KMS-11 (cell line): ENCODE data around the gene ACSM6.

ENCODE experiments used
- H2AFZ ChIP-seq: fragments of 200-600 bp; sonication (generic); 2 replicates; pipeline ENCODE4 v1.6.1; 2016; ENCODE audit warnings: antibody characterized with exemption, mixed run types, low read depth
- H3K27ac ChIP-seq: fragments of 200-600 bp; sonication (generic); 2 replicates; pipeline ENCODE4 v1.6.1; 2016; ENCODE audit warnings: mild to moderate bottlenecking, mixed run types
- H3K27me3 ChIP-seq: fragments of 200-600 bp; sonication (generic); 2 replicates; pipeline ENCODE4 v1.6.1; 2017; ENCODE audit warnings: mild to moderate bottlenecking, low read depth, mixed run types, moderate library complexity; ENCODE audit not compliant: insufficient read depth
- H3K36me3 ChIP-seq: fragments of 200-600 bp; sonication (generic); 2 replicates; pipeline ENCODE4 v1.6.1; 2017; ENCODE audit warnings: mild to moderate bottlenecking, mixed run types; ENCODE audit not compliant: insufficient read depth
- H3K4me1 ChIP-seq: fragments of 200-600 bp; sonication (generic); 2 replicates; pipeline ENCODE4 v1.6.1; 2016; ENCODE audit warnings: mild to moderate bottlenecking, low read depth, mixed run types; ENCODE audit not compliant: poor library complexity, severe bottlenecking
- H3K4me2 ChIP-seq: fragments of 200-600 bp; sonication (generic); 2 replicates; pipeline ENCODE4 v1.7.0; 2016; ENCODE audit warnings: mild to moderate bottlenecking, mixed run types
- H3K4me3 ChIP-seq: fragments of 200-600 bp; sonication (generic); IDR thresholded peaks from 2 replicates; pipeline ENCODE4 v1.6.1; 2017; ENCODE audit warnings: low read depth, low read length, mixed read lengths; ENCODE audit not compliant: insufficient read depth
- H3K79me2 ChIP-seq: fragments of 200-600 bp; sonication (generic); 2 replicates; pipeline ENCODE4 v1.6.1; 2016; ENCODE audit warnings: low read depth, mixed run types; ENCODE audit not compliant: insufficient read depth
- H3K9ac ChIP-seq: fragments of 200-600 bp; sonication (generic); 2 replicates; pipeline ENCODE4 v1.6.1; 2016; ENCODE audit warnings: mild to moderate bottlenecking, mixed run types
- H4K20me1 ChIP-seq: fragments of 200-600 bp; sonication (generic); 2 replicates; pipeline ENCODE4 v1.6.1; 2016; ENCODE audit warnings: mild to moderate bottlenecking, mixed run types; ENCODE audit not compliant: insufficient read depth
- TF ChIP-seq, protein P1 (sequence below): fragments of 200-600 bp; sonication (generic); conservative IDR thresholded peaks from 2 replicates; pipeline ENCODE4 v1.6.1; 2017; ENCODE audit warnings: low read depth, mild to moderate bottlenecking, antibody characterized with exemption, low read length, moderate library complexity, mixed read lengths

Gene ACSM6

DNA sequence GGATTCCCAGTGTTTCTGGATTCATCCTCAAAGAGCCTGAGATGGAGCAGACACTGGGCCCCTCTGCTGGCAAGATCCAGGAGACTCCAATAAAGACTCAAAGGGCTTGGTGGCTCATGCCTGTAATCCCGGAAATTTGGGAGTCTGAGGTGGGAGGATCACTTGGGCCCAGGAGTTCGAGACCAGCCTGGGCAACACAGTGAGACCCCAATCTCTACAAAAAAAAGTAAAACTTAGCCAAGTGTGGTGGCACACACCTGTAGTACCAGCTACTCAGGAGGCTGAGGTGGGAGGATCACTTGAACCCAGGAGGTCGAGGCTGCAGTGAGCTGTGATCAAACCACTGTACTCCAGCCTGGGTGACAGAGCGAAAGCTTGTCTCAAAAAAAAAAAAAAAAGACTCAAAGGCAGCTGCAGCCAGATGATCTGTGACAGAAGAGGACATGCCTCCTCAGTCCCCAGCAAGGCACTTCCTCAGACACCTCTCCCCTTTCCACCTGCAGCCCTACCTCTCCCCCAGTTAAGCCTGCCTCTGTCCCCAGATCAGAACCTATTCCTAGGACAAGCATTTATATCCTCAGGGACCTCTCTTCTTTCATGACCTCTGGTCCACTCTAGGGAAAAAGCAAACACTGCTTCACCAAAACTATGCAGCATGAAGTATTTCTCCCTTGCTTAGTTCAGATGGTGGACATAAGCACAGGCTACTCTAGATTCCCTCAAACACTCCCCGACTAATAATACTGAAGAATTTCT is 68.9 kb downstream of the ACSM6 start:
- H2AFZ ChIP-seq: no peak overlapping the region
- peak overlapping the region; percentile 93; the same call in 1 of the 2 replicates for H3K27ac ChIP-seq
- TF ChIP-seq, protein P1, sequence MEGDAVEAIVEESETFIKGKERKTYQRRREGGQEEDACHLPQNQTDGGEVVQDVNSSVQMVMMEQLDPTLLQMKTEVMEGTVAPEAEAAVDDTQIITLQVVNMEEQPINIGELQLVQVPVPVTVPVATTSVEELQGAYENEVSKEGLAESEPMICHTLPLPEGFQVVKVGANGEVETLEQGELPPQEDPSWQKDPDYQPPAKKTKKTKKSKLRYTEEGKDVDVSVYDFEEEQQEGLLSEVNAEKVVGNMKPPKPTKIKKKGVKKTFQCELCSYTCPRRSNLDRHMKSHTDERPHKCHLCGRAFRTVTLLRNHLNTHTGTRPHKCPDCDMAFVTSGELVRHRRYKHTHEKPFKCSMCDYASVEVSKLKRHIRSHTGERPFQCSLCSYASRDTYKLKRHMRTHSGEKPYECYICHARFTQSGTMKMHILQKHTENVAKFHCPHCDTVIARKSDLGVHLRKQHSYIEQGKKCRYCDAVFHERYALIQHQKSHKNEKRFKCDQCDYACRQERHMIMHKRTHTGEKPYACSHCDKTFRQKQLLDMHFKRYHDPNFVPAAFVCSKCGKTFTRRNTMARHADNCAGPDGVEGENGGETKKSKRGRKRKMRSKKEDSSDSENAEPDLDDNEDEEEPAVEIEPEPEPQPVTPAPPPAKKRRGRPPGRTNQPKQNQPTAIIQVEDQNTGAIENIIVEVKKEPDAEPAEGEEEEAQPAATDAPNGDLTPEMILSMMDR: no peak
- H3K4me3 ChIP-seq: no peak overlapping the region
- no peaks in the 10 kb centered on the region; the same call in 1 of the 2 replicates for H3K79me2 ChIP-seq
- H3K4me1 ChIP-seq: peaks cover 99% of the 10 kb centered on the region
- peaks cover 3% of the 10 kb centered on the region; the same call in 1 of the 2 replicates for H3K36me3 ChIP-seq
- H3K27me3 ChIP-seq: no peaks in the 10 kb centered on the region
- no peak overlapping the region; the same call in 1 of the 2 replicates for H3K4me2 ChIP-seq
- H4K20me1 ChIP-seq: no peaks in the 10 kb centered on the region
- no peak overlapping the region for H3K9ac ChIP-seq

DNA sequence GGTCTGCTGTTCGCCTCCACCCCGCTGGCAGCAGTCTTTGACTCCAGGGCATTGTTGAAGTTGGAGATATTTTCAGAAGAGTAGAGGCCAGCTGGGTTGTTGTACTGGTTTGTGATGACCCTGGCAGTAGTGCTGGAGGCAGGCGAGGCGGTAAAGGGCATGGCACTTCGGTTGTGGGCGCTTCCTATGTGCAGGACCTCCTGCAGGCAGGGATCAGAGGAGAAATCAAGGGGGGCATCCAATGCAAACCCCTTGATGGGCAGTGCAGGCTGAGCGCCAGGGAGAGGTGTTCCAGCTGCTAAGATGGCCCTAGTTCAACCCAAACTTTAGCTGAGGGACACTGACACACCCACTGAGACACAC is 69.8 kb downstream of the ACSM6 start:
- Histone ChIP-seq H3K9ac (no peak overlapping the region), H3K4me1 (peaks cover 99% of the 10 kb centered on the region)

DNA sequence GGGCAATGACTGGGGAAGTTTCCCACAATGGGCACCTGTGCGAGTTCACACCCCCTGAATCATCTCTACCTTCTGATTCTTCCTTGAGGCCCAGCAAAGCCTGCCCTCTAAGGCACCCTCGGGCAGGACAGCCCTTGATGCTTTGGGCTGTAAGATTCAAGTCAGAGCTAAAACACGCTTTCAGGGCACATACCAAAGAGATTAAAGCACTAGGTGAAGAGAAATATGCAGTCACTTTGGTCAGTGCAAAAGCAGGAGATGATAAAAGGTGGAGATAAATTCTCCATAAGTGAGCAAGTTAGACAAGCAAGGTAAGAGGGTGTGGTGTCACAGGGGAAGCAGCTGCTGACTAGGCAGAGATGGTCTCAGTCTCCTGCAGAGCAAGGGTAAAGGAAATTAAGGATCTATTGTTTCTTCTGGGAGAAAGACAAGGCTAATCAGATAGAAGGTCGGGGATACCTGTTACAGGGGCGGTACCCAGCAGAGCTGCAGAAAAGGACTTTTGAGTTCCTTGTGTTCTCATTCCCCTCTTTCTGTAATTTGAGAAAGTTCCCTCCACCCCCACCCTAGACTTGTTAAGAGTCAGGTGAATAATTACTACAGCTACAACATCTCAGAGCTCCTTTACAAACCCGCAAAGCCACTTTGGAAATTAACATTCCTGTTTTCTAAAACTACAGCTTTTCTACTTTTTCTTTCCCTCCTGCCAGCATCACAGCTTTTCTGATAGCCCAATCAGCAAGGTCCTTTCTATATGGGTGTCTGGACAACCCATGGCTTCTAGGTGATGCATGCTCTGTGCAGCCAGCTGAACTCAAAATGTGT is 70.4 kb downstream of the ACSM6 start:
- no peaks in the 10 kb centered on the region for H4K20me1 ChIP-seq
- H3K27ac ChIP-seq: peak overlapping the region; percentile 28
- H2AFZ ChIP-seq: no peak overlapping the region
- no peaks in the 10 kb centered on the region for H3K27me3 ChIP-seq
- H3K9ac ChIP-seq: no peak overlapping the region
- no peaks in the 10 kb centered on the region for H3K79me2 ChIP-seq
- TF ChIP-seq, protein P1: no peak
- peak overlapping the region; percentile 56; the same call in 1 of the 2 replicates for H3K4me2 ChIP-seq
- H3K4me3 ChIP-seq: no peak overlapping the region
- peaks cover 99% of the 10 kb centered on the region for H3K4me1 ChIP-seq
- H3K36me3 ChIP-seq: peaks cover 3% of the 10 kb centered on the region

More for the DNA sequence above, 69.8 kb downstream of the ACSM6 start:
- TF ChIP-seq, protein P1: no peak
- peaks cover 3% of the 10 kb centered on the region for H3K36me3 ChIP-seq
- H3K4me3 ChIP-seq: no peak overlapping the region
- no peaks in the 10 kb centered on the region for H3K27me3 ChIP-seq
- no peak overlapping the region; the same call in 1 of the 2 replicates for H3K4me2 ChIP-seq
- H3K27ac ChIP-seq: peak overlapping the region; percentile 93; the same call in 1 of the 2 replicates
- no peaks in the 10 kb centered on the region for H4K20me1 ChIP-seq
- H3K79me2 ChIP-seq: no peaks in the 10 kb centered on the region; the same call in 1 of the 2 replicates
- H2AFZ ChIP-seq: no peak overlapping the region

DNA sequence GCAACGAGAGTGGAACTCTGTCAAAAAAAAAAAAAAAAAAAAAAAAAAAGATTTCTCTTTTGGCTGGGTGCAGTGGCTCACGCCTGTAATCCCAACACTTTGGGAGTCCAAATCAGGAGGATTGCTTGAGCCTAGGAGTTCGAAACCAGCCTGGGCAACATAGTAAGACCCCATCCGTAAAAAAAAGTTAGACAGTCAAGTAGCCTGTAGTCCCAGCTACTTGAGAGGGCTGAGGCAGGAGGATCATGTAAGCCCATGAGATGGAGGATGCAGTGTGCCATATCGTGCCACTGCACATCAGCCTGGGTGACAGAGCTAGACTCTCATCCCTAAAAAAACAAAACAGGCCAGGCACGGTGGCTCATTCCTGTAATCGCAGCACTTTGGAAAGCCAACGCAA is 71.5 kb downstream of the ACSM6 start:
- Histone ChIP-seq H2AFZ (no peak overlapping the region), H3K4me2 (no peak overlapping the region; the same call in 1 of the 2 replicates), H3K4me1 (peaks cover 88% of the 10 kb centered on the region), H3K9ac (no peak overlapping the region), H3K27me3 (no peaks in the 10 kb centered on the region), H3K36me3 (peaks cover 3% of the 10 kb centered on the region), H4K20me1 (no peaks in the 10 kb centered on the region), H3K79me2 (no peaks in the 10 kb centered on the region), H3K4me3 (no peak overlapping the region), H3K27ac (no peak overlapping the region)
- TF ChIP-seq, protein P1: no peak
